HepG2 (cell line): ENCODE data around the gene TNFRSF6B. TPM values are rescaled to one million over a fixed set of nuclear protein-coding genes. Genes with fewer than 3 reads are reported as not detected.

Experiments
- EEA1 ChIP-seq: sonication (generic); formaldehyde crosslinking; IDR thresholded peaks from 2 replicates; pipeline ENCODE4 v1.5.1; 2020; ENCODE audit warnings: mild to moderate bottlenecking, missing genetic modification reagents, borderline replicate concordance
- HCFC1 ChIP-seq: fragments of 150-350 bp; IDR thresholded peaks from 2 replicates; pipeline ENCODE4 v1.6.1; 2014; ENCODE audit warnings: low read depth, low read length
- LCORL ChIP-seq, 2 experiments: fragments of 450-650 bp in 1 of 2; sonication (generic) in 1 of 2; formaldehyde crosslinking in 1 of 2; IDR thresholded peaks; 2 replicates each; pipeline versions ENCODE4 v1.5.0 to v1.6.1; 2017 to 2020; ENCODE audit warnings: antibody characterized with exemption in 1 of 2, missing genetic modification reagents in 1 of 2
- NCOR1 ChIP-seq: fragments of 200-600 bp; sonication (generic); IDR thresholded peaks from 2 replicates; pipeline ENCODE4 v1.7.0; 2017; ENCODE audit warnings: antibody characterized with exemption, low read length, borderline replicate concordance
- NR2F1 ChIP-seq, 2 experiments: fragments of 450-650 bp in 1 of 2; formaldehyde crosslinking in 1 of 2; IDR thresholded peaks; 2 replicates each; pipeline versions ENCODE4 v1.5.0 to v1.6.1; 2016 to 2020; ENCODE audit warnings: mild to moderate bottlenecking in 1 of 2, missing compliant biosample characterization in 1 of 2, missing genetic modification reagents in 1 of 2, moderate library complexity in 1 of 2
- NR2F6 ChIP-seq, 2 experiments: IDR thresholded peaks; 2 replicates each; pipeline ENCODE4 v1.6.1; 2016; ENCODE audit warnings: antibody characterized with exemption in 1 of 2, mild to moderate bottlenecking in 1 of 2
- PAX8 ChIP-seq: sonication (generic); formaldehyde crosslinking; IDR thresholded peaks from 2 replicates; pipeline ENCODE4 v1.8.0; 2022; ENCODE audit warnings: mild to moderate bottlenecking, missing genetic modification reagents, borderline replicate concordance
- RBFOX2 ChIP-seq: fragments of 200-400 bp; formaldehyde crosslinking; IDR thresholded peaks from 2 replicates; pipeline ENCODE4 v1.6.1; 2017; ENCODE audit warnings: low read depth, mild to moderate bottlenecking, low read length
- RBM39 ChIP-seq: fragments of 200-400 bp; formaldehyde crosslinking; IDR thresholded peaks from one replicate; pipeline ENCODE4 v1.6.1; 2018; ENCODE audit warnings: antibody characterized with exemption, mild to moderate bottlenecking, low read depth, low read length; ENCODE audit not compliant: poor library complexity, severe bottlenecking
- SP4 ChIP-seq: sonication (generic); formaldehyde crosslinking; IDR thresholded peaks from 2 replicates; pipeline ENCODE4 v1.8.1; 2023; ENCODE audit warnings: mild to moderate bottlenecking, missing genetic modification reagents
- TBX3 ChIP-seq: fragments of 450-650 bp; IDR thresholded peaks from 2 replicates; pipeline ENCODE4 v1.6.1; 2017; ENCODE audit warnings: antibody characterized with exemption, mild to moderate bottlenecking, inconsistent platforms, borderline replicate concordance
- THAP11 ChIP-seq: IDR thresholded peaks from 2 replicates; pipeline ENCODE4 v1.6.1; 2016; ENCODE audit warnings: missing biosample characterization, missing genetic modification reagents
- YEATS2 ChIP-seq: sonication (generic); formaldehyde crosslinking; IDR thresholded peaks from 2 replicates; pipeline ENCODE4 v1.4.0; 2020; ENCODE audit warnings: missing genetic modification reagents, borderline replicate concordance
- ZKSCAN1 ChIP-seq: fragments of 150-350 bp; IDR thresholded peaks from 2 replicates; pipeline ENCODE4 v1.6.1; 2014; ENCODE audit warnings: low read length
- ZNF232 ChIP-seq: sonication (generic); formaldehyde crosslinking; IDR thresholded peaks from 2 replicates; pipeline ENCODE4 v1.4.0; 2020; ENCODE audit warnings: missing genetic modification reagents, borderline replicate concordance
- ZNF234 ChIP-seq: sonication (generic); formaldehyde crosslinking; conservative IDR thresholded peaks from 2 replicates; pipeline ENCODE4 v1.5.1; 2020; ENCODE audit warnings: mild to moderate bottlenecking, missing genetic modification reagents
- ZNF350 ChIP-seq: sonication (generic); formaldehyde crosslinking; IDR thresholded peaks from 2 replicates; pipeline ENCODE4 v1.4.0; 2020; ENCODE audit warnings: mild to moderate bottlenecking, low read depth, missing genetic modification reagents, borderline replicate concordance
- ZNF724P ChIP-seq: sonication (generic); formaldehyde crosslinking; IDR thresholded peaks from 2 replicates; pipeline ENCODE4 v1.8.0; 2022; ENCODE audit warnings: missing genetic modification reagents, borderline replicate concordance
- ZNF782 ChIP-seq: sonication (generic); formaldehyde crosslinking; IDR thresholded peaks from 2 replicates; pipeline ENCODE4 v1.4.0; 2020; ENCODE audit warnings: missing genetic modification reagents, mild to moderate bottlenecking, borderline replicate concordance
- ZSCAN12 ChIP-seq: sonication (generic); formaldehyde crosslinking; IDR thresholded peaks from 2 replicates; pipeline ENCODE4 v1.9.0; 2021; ENCODE audit warnings: mild to moderate bottlenecking, missing genetic modification reagents
- polyA plus RNA-seq, 8 experiments: library from polyadenylated mRNA; depleted of rRNA in 3 of 8; stranded (reverse) in 7 of 8; unstranded in 1 of 8; fragments of >200 nt; fragmentation: Illumina TruSeq in 4 of 8; extraction: Trizol in 4 of 8; gene quantifications; 2 replicates each; pipeline versions ENCODE4 v1.2.1 to v1.2.3, GENCODE V29; 2011 to 2016; ENCODE audit warnings: low read depth in 4 of 8, missing spikeins in 1 of 8, mixed read lengths in 1 of 8; ENCODE audit not compliant: insufficient read depth in 1 of 8
- total RNA-seq, 5 experiments: library from RNA; depleted of rRNA; stranded (reverse); fragments of >200 nt; fragmentation: Illumina TruSeq; extraction: Trizol; gene quantifications; 2 replicates each; pipeline ENCODE4 v1.2.3, GENCODE V29; 2016; ENCODE audit warnings: low read depth in 1 of 5
- TF ChIP-seq, protein P1 (sequence below): sonication (generic); formaldehyde crosslinking; IDR thresholded peaks from 2 replicates; pipeline ENCODE4 v1.4.0; 2020; ENCODE audit warnings: missing genetic modification reagents
- TF ChIP-seq, protein P2 (sequence below): sonication (generic); formaldehyde crosslinking; IDR thresholded peaks from 2 replicates; pipeline ENCODE4 v1.4.0; 2020; ENCODE audit warnings: missing genetic modification reagents, mild to moderate bottlenecking, borderline replicate concordance
- TF ChIP-seq, protein P3 (sequence below): sonication (generic); formaldehyde crosslinking; IDR thresholded peaks from 2 replicates; pipeline ENCODE4 v1.5.0; 2020; ENCODE audit warnings: missing genetic modification reagents
- TF ChIP-seq, protein P4 (sequence below): sonication (generic); IDR thresholded peaks from 2 replicates; pipeline ENCODE4 v1.6.1; 2016; ENCODE audit warnings: low read depth, borderline replicate concordance

Gene TNFRSF6B
- total and polyA plus RNA-seq, 2 of the 13 experiments (the other 11 are each of a cell fraction or from before 2014, with no cell fraction given) = 0.24 TPM; not detected in 1

DNA sequence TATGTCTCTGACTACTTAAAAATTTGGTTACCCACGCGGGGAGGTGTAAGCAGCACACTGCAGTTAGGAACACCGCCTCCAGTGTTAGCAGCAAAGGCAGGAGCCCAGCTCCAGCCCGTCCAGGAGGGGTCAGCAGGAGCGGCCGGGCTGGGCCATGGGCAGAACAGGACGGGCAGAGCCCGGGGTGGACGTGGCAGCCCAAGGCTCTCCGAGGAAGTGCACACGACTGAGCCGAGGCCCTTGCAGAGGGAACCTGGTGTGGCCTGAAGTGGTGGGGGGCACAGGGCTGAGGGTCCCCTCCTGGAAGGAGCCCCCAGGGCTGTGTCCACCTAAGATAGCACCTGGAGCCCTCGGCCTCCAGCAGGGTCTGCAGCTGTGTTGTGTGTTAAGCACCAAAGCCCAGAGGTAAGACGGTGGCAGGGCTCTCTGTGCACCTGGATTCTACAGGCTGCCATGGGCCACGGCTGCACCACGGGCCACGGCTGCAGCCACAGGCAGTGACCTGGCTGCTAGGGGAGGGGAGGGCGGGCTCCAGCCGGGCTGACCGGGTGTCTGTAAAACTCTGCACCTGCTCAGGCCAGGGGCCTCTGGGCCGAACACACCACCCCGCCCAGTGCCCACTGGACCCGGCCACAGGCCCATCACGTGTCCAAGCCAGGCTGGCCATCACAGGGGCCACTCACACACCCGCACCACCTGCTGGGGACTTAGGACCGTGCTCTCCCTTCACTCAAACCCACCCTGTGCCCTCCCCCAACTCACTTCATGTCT, 49.7 kb downstream of the TNFRSF6B start (continued):
- TF ChIP-seq THAP11 (CRISPR knock-in tag) = no peak
- TF ChIP-seq, protein P1, sequence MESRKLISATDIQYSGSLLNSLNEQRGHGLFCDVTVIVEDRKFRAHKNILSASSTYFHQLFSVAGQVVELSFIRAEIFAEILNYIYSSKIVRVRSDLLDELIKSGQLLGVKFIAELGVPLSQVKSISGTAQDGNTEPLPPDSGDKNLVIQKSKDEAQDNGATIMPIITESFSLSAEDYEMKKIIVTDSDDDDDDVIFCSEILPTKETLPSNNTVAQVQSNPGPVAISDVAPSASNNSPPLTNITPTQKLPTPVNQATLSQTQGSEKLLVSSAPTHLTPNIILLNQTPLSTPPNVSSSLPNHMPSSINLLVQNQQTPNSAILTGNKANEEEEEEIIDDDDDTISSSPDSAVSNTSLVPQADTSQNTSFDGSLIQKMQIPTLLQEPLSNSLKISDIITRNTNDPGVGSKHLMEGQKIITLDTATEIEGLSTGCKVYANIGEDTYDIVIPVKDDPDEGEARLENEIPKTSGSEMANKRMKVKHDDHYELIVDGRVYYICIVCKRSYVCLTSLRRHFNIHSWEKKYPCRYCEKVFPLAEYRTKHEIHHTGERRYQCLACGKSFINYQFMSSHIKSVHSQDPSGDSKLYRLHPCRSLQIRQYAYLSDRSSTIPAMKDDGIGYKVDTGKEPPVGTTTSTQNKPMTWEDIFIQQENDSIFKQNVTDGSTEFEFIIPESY (CRISPR knock-in tag) = peak; percentile 85
- TF ChIP-seq, protein P2, sequence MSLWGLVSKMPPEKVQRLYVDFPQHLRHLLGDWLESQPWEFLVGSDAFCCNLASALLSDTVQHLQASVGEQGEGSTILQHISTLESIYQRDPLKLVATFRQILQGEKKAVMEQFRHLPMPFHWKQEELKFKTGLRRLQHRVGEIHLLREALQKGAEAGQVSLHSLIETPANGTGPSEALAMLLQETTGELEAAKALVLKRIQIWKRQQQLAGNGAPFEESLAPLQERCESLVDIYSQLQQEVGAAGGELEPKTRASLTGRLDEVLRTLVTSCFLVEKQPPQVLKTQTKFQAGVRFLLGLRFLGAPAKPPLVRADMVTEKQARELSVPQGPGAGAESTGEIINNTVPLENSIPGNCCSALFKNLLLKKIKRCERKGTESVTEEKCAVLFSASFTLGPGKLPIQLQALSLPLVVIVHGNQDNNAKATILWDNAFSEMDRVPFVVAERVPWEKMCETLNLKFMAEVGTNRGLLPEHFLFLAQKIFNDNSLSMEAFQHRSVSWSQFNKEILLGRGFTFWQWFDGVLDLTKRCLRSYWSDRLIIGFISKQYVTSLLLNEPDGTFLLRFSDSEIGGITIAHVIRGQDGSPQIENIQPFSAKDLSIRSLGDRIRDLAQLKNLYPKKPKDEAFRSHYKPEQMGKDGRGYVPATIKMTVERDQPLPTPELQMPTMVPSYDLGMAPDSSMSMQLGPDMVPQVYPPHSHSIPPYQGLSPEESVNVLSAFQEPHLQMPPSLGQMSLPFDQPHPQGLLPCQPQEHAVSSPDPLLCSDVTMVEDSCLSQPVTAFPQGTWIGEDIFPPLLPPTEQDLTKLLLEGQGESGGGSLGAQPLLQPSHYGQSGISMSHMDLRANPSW (CRISPR knock-in tag) = no peak
- 0 out of 2 replicates have a peak, but pooled peaks have one; percentile 17 for TF ChIP-seq NCOR1
- no peak for TF ChIP-seq LCORL (IDR thresholded peaks at IDR 0.05)
- TF ChIP-seq LCORL (CRISPR knock-in tag; IDR thresholded peaks at IDR 0.05) = peak; percentile 56; the same call in 1 of the 2 replicates
- TF ChIP-seq EEA1 (CRISPR knock-in tag) = no peak
- TF ChIP-seq ZNF234 = no peak
- TF ChIP-seq ZSCAN12 = no peak
- no peak for TF ChIP-seq HCFC1
- no peak for TF ChIP-seq NR2F1 (CRISPR knock-in tag; IDR thresholded peaks at IDR 0.05)
- peak; percentile 19 for TF ChIP-seq RBM39
- TF ChIP-seq ZKSCAN1 = no peak
- TF ChIP-seq, protein P3, sequence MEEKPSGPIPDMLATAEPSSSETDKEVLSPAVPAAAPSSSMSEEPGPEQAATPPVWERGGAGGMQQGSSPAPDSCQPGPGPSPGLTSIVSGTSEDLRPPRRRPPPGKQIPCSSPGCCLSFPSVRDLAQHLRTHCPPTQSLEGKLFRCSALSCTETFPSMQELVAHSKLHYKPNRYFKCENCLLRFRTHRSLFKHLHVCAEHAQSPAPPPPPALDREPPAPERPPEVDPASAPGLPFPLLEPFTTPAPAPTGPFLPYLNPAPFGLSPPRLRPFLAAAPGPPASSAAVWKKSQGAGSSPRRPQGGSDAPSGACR (CRISPR knock-in tag) = no peak
- TF ChIP-seq ZNF782 (CRISPR knock-in tag) = no peak
- no peak for TF ChIP-seq SP4 (CRISPR knock-in tag)
- TF ChIP-seq ZNF232 (CRISPR knock-in tag) = no peak
- TF ChIP-seq RBFOX2 = peak; percentile 54
- no peak for TF ChIP-seq NR2F6 (IDR thresholded peaks at IDR 0.05)
- no peak for TF ChIP-seq NR2F6 (CRISPR knock-in tag; IDR thresholded peaks at IDR 0.05)
- TF ChIP-seq ZNF724P (CRISPR knock-in tag) = no peak
- TF ChIP-seq TBX3 = no peak
- no peak for TF ChIP-seq PAX8
- TF ChIP-seq, protein P4, sequence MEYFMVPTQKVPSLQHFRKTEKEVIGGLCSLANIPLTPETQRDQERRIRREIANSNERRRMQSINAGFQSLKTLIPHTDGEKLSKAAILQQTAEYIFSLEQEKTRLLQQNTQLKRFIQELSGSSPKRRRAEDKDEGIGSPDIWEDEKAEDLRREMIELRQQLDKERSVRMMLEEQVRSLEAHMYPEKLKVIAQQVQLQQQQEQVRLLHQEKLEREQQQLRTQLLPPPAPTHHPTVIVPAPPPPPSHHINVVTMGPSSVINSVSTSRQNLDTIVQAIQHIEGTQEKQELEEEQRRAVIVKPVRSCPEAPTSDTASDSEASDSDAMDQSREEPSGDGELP = no peak
- no peak for TF ChIP-seq ZNF350 (CRISPR knock-in tag)
- TF ChIP-seq YEATS2 = no peak
